Measurements from ENCODE around the gene ZFP57. TPM values are rescaled to one million over a fixed set of nuclear protein-coding genes. Genes with fewer than 3 reads are reported as not detected.

ZFP57 gene
- total RNA-seq, 2 donors from 2014 or later = not detected

- H3K9me3 ChIP-seq = no peaks in the 10 kb centered on the region
- no peaks in the 10 kb centered on the region for H3K27me3 ChIP-seq
- H3K4me1 ChIP-seq = no peaks in the 10 kb centered on the region
- DNase-seq = peak; percentile 49
- intact Hi-C loops (cut with DNase I) = loop anchor here (10.0 kb wide), 2 partner anchors 129 to 309 kb away; no protein-coding TSS in a partner anchor
- H3K27ac ChIP-seq = no peak overlapping the region
- no peaks in the 10 kb centered on the region for H3K36me3 ChIP-seq
- H3K9ac ChIP-seq (ENCODE audit: low read depth in 2 of 2, low read length in 2 of 2) = no peak overlapping the region
- no peak overlapping the region for H3K4me3 ChIP-seq
- TF ChIP-seq, protein P1, sequence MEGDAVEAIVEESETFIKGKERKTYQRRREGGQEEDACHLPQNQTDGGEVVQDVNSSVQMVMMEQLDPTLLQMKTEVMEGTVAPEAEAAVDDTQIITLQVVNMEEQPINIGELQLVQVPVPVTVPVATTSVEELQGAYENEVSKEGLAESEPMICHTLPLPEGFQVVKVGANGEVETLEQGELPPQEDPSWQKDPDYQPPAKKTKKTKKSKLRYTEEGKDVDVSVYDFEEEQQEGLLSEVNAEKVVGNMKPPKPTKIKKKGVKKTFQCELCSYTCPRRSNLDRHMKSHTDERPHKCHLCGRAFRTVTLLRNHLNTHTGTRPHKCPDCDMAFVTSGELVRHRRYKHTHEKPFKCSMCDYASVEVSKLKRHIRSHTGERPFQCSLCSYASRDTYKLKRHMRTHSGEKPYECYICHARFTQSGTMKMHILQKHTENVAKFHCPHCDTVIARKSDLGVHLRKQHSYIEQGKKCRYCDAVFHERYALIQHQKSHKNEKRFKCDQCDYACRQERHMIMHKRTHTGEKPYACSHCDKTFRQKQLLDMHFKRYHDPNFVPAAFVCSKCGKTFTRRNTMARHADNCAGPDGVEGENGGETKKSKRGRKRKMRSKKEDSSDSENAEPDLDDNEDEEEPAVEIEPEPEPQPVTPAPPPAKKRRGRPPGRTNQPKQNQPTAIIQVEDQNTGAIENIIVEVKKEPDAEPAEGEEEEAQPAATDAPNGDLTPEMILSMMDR (IDR thresholded peaks at IDR 0.05) = peak; percentile 53
Observed at GRCh38 chr6:29705389-29706231, 24.7 kb upstream of the ZFP57 start.

DNA sequence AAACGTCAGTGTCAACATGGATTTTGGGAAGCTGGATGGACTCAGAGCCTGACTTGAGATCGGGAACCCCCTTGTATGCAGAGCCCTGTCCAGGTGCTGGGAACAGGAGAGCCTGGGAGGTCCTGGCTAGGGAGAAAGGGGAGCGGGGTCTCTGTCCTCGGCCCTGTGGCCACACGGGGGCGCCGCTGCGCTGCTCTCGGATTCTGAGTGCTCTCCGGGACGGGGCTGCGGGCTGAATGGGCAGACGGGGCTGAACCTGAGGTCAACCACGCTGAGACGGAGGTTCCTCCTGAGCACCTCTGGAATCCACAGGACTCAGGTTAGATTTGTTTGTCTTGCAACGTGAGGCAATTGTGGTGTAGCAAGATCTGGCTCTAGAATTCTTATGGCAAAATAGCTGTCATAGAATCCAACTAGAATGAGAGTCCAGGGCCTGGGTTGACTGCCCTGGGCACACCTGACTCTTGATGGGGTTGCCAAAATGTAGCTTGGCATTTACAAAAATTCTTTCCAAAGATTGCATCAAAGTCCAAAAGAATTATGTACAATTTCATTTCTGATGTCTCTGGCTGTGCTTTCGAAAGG lies 21.7 kb upstream of the ZFP57 start:
- H3K36me3 ChIP-seq = no peaks in the 10 kb centered on the region
- DNase-seq = peak; percentile 54
- no peak overlapping the region for H3K9ac ChIP-seq (ENCODE audit: low read depth in 2 of 2, low read length in 2 of 2)
- TF ChIP-seq, protein P1 (IDR thresholded peaks at IDR 0.05) = no peak
- no peaks in the 10 kb centered on the region for H3K9me3 ChIP-seq
- H3K27ac ChIP-seq = no peak overlapping the region
- H3K27me3 ChIP-seq = no peaks in the 10 kb centered on the region
- no peak overlapping the region for H3K4me3 ChIP-seq
- no peaks in the 10 kb centered on the region for H3K4me1 ChIP-seq
- intact Hi-C loops (cut with DNase I) = loop anchor here (10.0 kb wide), 2 partner anchors 132 to 312 kb away; no protein-coding TSS in a partner anchor

GRCh38 chr6:29696147-29697125 lies 15.5 kb upstream of the ZFP57 start:
- Histone ChIP-seq H3K9me3 (no peaks in the 10 kb centered on the region), H3K27ac (no peak overlapping the region), H3K27me3 (no peaks in the 10 kb centered on the region), H3K9ac (ENCODE audit: low read depth in 2 of 2, low read length in 2 of 2) (no peak overlapping the region), H3K4me1 (no peaks in the 10 kb centered on the region), H3K36me3 (no peaks in the 10 kb centered on the region), H3K4me3 (no peak overlapping the region)
- TF ChIP-seq, protein P1 (IDR thresholded peaks at IDR 0.05) = no peak
- DNase-seq = no peak
- intact Hi-C loops (cut with DNase I) = no loop called here

GRCh38 chr6:29694637-29695036 lies 13.7 kb upstream of the ZFP57 start:
- intact Hi-C loops (cut with DNase I) = no loop called here
- TF ChIP-seq, protein P1 (IDR thresholded peaks at IDR 0.05) = no peak
- H3K36me3 ChIP-seq = no peaks in the 10 kb centered on the region

GRCh38 chr6:29685718-29686326 lies 4.9 kb upstream of the ZFP57 start:
- Histone ChIP-seq H3K27ac (no peak overlapping the region), H3K9ac (ENCODE audit: low read depth in 2 of 2, low read length in 2 of 2) (no peak overlapping the region), H3K36me3 (no peaks in the 10 kb centered on the region), H3K4me3 (no peak overlapping the region), H3K9me3 (no peaks in the 10 kb centered on the region), H3K27me3 (no peaks in the 10 kb centered on the region), H3K4me1 (no peaks in the 10 kb centered on the region)
- TF ChIP-seq, protein P1 (IDR thresholded peaks at IDR 0.05) = no peak
- intact Hi-C loops (cut with DNase I) = no loop called here
- no peak for DNase-seq

More at GRCh38 chr6:29694637-29695036, 13.7 kb upstream of the ZFP57 start:
- Histone ChIP-seq H3K27ac (no peak overlapping the region), H3K27me3 (no peaks in the 10 kb centered on the region), H3K9ac (ENCODE audit: low read depth in 2 of 2, low read length in 2 of 2) (no peak overlapping the region), H3K4me3 (no peak overlapping the region), H3K4me1 (no peaks in the 10 kb centered on the region), H3K9me3 (no peaks in the 10 kb centered on the region)
- no peak for DNase-seq
